OCI-LY7 (cell line): ENCODE results near the gene OR1S2.

ENCODE experiments used
- CTCF ChIP-seq: fragments of 200-600 bp; sonication (generic); conservative IDR thresholded peaks from 2 replicates; pipeline ENCODE4 v1.5.1; 2014; ENCODE audit warnings: mild to moderate bottlenecking, antibody characterized with exemption, low read length, moderate library complexity, mixed read lengths
- EZH2phosphoT487 ChIP-seq: fragments of 200-600 bp; sonication (generic); IDR thresholded peaks from 2 replicates; pipeline ENCODE4 v1.6.1; 2018; ENCODE audit warnings: low read depth, borderline replicate concordance, mild to moderate bottlenecking, mixed run types, antibody characterized with exemption, low read length, moderate library complexity, mixed read lengths

DNA sequence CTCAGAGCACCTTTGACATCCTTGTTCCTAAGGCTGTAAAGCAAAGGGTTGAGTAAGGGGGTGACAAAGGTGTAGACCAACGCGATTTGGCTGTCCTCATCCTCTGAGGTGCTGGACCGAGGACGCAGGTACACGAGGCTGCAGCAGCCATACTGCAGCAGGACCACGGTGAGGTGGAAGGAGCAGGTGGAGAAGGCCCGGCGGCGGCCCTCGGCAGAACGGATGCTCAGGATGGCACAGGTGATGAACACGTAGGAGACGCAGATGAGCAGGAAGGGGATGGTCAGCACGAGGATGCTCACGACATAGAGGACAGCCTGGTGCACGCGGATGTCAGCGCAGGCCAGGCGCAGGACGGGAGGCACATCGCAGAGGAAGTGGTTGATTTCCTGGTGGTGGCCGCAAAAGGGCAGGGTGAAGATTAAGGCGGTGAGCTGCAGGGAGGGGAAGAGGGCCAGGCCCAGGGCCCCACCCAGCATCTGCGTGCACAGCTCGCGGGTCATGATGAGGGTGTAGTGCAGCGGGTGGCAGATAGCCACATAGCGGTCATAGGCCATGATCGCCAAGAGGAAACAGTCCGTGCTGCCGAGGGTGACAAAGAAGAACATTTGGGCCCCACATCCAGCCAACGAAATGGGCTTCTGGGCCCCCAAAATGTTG lies 24.1 kb upstream of the OR1S2 start:
- no peak for TF ChIP-seq CTCF
- TF ChIP-seq EZH2phosphoT487 = no peak
